OCI-LY7 (cell line): Measurements from ENCODE around the gene SLC25A13.

Source experiments
- CTCF ChIP-seq: fragments of 200-600 bp; sonication (generic); conservative IDR thresholded peaks from 2 replicates; pipeline ENCODE4 v1.5.1; 2014; ENCODE audit warnings: mild to moderate bottlenecking, antibody characterized with exemption, low read length, moderate library complexity, mixed read lengths
- EZH2phosphoT487 ChIP-seq: fragments of 200-600 bp; sonication (generic); IDR thresholded peaks from 2 replicates; pipeline ENCODE4 v1.6.1; 2018; ENCODE audit warnings: low read depth, borderline replicate concordance, mild to moderate bottlenecking, mixed run types, antibody characterized with exemption, low read length, moderate library complexity, mixed read lengths

- TF ChIP-seq CTCF (no peak), EZH2phosphoT487 (no peak)
These were observed 235.9 kb downstream of the SLC25A13 start for GRCh38 chr7:96085953-96086352.
